HFFc6 (cell line): ENCODE results near the gene COL5A2. TPM values are rescaled to one million over a fixed set of nuclear protein-coding genes. Genes with fewer than 3 reads are reported as not detected.

Source experiments
- DNase-seq: peaks from one replicate; pipeline ENCODE4 v3.0.0-alpha.2; 2018
- H3K27ac Mint-ChIP-seq: 2 replicates; pipeline ENCODE4 v1.8.0; 2020; ENCODE audit warnings: mild to moderate bottlenecking, mixed read lengths
- H3K27me3 Mint-ChIP-seq: 2 replicates; pipeline ENCODE4 v1.8.0; 2021; ENCODE audit warnings: mild to moderate bottlenecking, moderate library complexity, mixed read lengths; ENCODE audit not compliant: insufficient read depth
- H3K36me3 Mint-ChIP-seq: 2 replicates; pipeline ENCODE4 v1.8.0; 2021; ENCODE audit warnings: low read depth, mixed read lengths
- H3K4me1 Mint-ChIP-seq: 2 replicates; pipeline ENCODE4 v1.8.0; 2020; ENCODE audit warnings: low read depth, mixed read lengths
- H3K4me3 Mint-ChIP-seq: 2 replicates; pipeline ENCODE4 v1.8.0; 2020; ENCODE audit warnings: mild to moderate bottlenecking, moderate library complexity, mixed read lengths
- H3K9me3 Mint-ChIP-seq: 2 replicates; pipeline ENCODE4 v1.8.0; 2020; ENCODE audit warnings: mild to moderate bottlenecking, mixed read lengths
- CTCF ChIP-seq: fragments of 200-600 bp; sonication (generic); IDR thresholded peaks from 2 replicates; pipeline ENCODE4 v1.5.0; 2021; ENCODE audit warnings: antibody characterized with exemption, mild to moderate bottlenecking
- total RNA-seq, 6 experiments: library from RNA; stranded (reverse); fragmentation: NEBNext Ultra II Directional; extraction: Animal tissue kit (Norgen Biotek cat#: 25700); gene quantifications; 2 replicates in 1 of 6; 3 replicates in 5 of 6; pipeline ENCODE4 v1.2.3, GENCODE V29; 2021

Gene COL5A2
- total RNA-seq, 6 experiments from 2014 or later, result 265 to 388 (median 303) TPM

- Mint-ChIP-seq H3K27ac (peak overlapping the region; percentile 73), H3K4me1 (peaks cover 95% of the 10 kb centered on the region), H3K9me3 (no peaks in the 10 kb centered on the region), H3K4me3 (peak overlapping the region; percentile 68; the same call in 1 of the 2 replicates), H3K27me3 (no peaks in the 10 kb centered on the region; the same call in 1 of the 2 replicates), H3K36me3 (peaks cover 70% of the 10 kb centered on the region)
- DNase-seq, result peak; percentile 69
- no peak for TF ChIP-seq CTCF
Measured at GRCh38 chr2:189150033-189150432, 29.5 kb downstream of the COL5A2 start.

DNA sequence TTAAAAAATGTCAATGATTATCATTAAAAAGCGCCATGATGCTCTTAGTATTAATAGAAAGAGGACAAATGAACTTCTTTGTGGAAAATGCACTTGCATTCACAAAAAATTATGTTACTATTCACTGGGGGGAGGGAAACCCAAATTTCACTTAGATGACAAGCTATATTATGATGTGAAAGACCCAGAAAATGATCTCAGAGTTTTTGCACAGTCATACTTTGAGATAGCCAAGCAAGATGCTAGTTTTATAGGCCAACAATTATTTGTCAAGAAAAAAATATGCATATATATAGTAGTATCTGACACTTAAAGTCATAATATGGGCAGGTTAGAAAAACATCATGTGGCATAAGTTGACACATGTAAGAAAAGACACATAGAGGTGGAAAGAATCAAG lies 31.6 kb downstream of the COL5A2 start:
- H3K27ac Mint-ChIP-seq, result peak overlapping the region; percentile 67
- H3K4me3 Mint-ChIP-seq, result peak overlapping the region; percentile 10; the same call in 1 of the 2 replicates
- H3K4me1 Mint-ChIP-seq, result peaks cover 97% of the 10 kb centered on the region
- peaks cover 65% of the 10 kb centered on the region for H3K36me3 Mint-ChIP-seq
- no peak for TF ChIP-seq CTCF
- no peak for DNase-seq
- no peaks in the 10 kb centered on the region; the same call in 1 of the 2 replicates for H3K27me3 Mint-ChIP-seq
- H3K9me3 Mint-ChIP-seq, result no peaks in the 10 kb centered on the region

DNA sequence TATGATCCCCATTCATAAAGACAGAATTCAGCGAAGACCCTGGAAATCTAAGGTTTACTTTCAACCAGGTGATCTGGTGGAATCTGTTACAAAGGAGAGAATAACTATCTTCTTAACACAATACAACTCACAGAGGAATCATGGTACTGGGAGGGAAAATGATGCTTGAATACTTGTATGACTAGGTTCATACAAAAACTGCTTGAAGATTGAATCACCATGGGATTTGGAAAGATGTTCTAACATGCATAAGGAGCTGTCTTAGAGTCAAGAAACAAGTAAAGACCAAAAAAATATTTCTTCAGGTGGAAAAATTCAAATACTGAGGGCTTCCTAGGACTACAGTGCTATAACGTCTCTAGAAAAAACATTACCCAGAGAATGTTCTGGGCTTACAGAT lies 32.2 kb downstream of the COL5A2 start:
- peak overlapping the region; percentile 18; the same call in 1 of the 2 replicates for H3K4me3 Mint-ChIP-seq
- H3K27me3 Mint-ChIP-seq, result no peaks in the 10 kb centered on the region; the same call in 1 of the 2 replicates
- peaks cover 60% of the 10 kb centered on the region for H3K36me3 Mint-ChIP-seq
- peaks cover 97% of the 10 kb centered on the region for H3K4me1 Mint-ChIP-seq
- TF ChIP-seq CTCF, result no peak
- no peaks in the 10 kb centered on the region for H3K9me3 Mint-ChIP-seq
- peak; percentile 21 for DNase-seq
- H3K27ac Mint-ChIP-seq, result peak overlapping the region; percentile 67

DNA sequence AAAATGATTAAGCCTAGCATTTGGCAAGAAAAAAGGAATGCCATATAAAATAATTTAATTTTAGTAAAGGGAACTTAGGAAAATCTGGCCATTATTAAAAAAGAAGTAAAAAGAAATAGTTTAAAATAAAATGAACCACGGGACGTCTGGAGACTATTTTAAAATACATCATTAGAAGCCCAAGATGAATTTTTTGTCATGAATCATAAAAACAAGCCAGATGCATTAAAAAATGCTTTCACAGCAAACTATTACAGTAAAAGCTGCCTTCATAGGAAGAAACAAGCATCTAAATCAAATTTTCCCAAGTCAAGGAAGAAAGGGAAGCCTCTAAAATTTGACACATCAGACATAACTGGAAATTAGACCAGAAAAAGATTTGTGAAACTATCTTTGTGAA lies 33.0 kb downstream of the COL5A2 start:
- H3K4me3 Mint-ChIP-seq, result peak overlapping the region; percentile 19
- H3K36me3 Mint-ChIP-seq, result peaks cover 52% of the 10 kb centered on the region
- peaks cover 93% of the 10 kb centered on the region for H3K4me1 Mint-ChIP-seq
- TF ChIP-seq CTCF, result no peak
- H3K9me3 Mint-ChIP-seq, result no peaks in the 10 kb centered on the region
- H3K27ac Mint-ChIP-seq, result peak overlapping the region; percentile 58
- no peak for DNase-seq
- H3K27me3 Mint-ChIP-seq, result no peaks in the 10 kb centered on the region; the same call in 1 of the 2 replicates

GRCh38 chr2:189144700-189145211 lies 34.8 kb downstream of the COL5A2 start:
- Mint-ChIP-seq H3K27ac (peak overlapping the region; percentile 75), H3K4me1 (peaks cover 77% of the 10 kb centered on the region), H3K36me3 (peaks cover 42% of the 10 kb centered on the region), H3K27me3 (no peaks in the 10 kb centered on the region), H3K4me3 (peak overlapping the region; percentile 32; the same call in 1 of the 2 replicates), H3K9me3 (no peaks in the 10 kb centered on the region)
- DNase-seq, result peak; percentile 18
- no peak for TF ChIP-seq CTCF
